HG03442 (cell line): Measurements from ENCODE around the gene C14orf119.

ENCODE experiments used
- ATAC-seq: cut with Tn5 transposase; IDR thresholded peaks from one replicate; pipeline ENCODE4 v1.9.1; 2021; ENCODE audit warnings: mild to moderate bottlenecking, moderate library complexity; ENCODE audit not compliant: unreplicated experiment

The C14orf119 gene

GRCh38 chr14:23095196-23096108, at the start of gene C14orf119:
Gene C14orf119 (plus strand): TSS chr14:23095505. CDS start chr14:23097659, 2,154 bp downstream.
- ATAC-seq, result peak; percentile 92

GRCh38 chr14:23047034-23047634, 48.2 kb upstream of the C14orf119 start:
- no peak for ATAC-seq

- ATAC-seq, result no peak
These were observed 47.3 kb upstream of the C14orf119 start for GRCh38 chr14:23047751-23048693.

- no peak for ATAC-seq
These were observed 46.3 kb upstream of the C14orf119 start for GRCh38 chr14:23049011-23049410.

GRCh38 chr14:23051141-23052057, 43.9 kb upstream of the C14orf119 start:
- no peak for ATAC-seq

GRCh38 chr14:23052182-23052623, 43.1 kb upstream of the C14orf119 start:
- ATAC-seq, result no peak

GRCh38 chr14:23052671-23053070, 42.6 kb upstream of the C14orf119 start:
- ATAC-seq, result no peak

GRCh38 chr14:23053426-23053825, 41.9 kb upstream of the C14orf119 start:
- ATAC-seq, result no peak

- ATAC-seq, result no peak
These were observed 41.1 kb upstream of the C14orf119 start for GRCh38 chr14:23054000-23054811.

GRCh38 chr14:23055147-23055550, 40.2 kb upstream of the C14orf119 start:
- ATAC-seq, result no peak

- no peak for ATAC-seq
These were observed 39.6 kb upstream of the C14orf119 start for GRCh38 chr14:23055621-23056144.

GRCh38 chr14:23056145-23056955, 39.0 kb upstream of the C14orf119 start:
- peak; percentile 57 for ATAC-seq

GRCh38 chr14:23056956-23057756, 38.1 kb upstream of the C14orf119 start, which contains the start of gene CDH24:
Gene CDH24 (minus strand): TSS chr14:23057520. CDS start chr14:23055733, 1,787 bp downstream.
- peak; percentile 43 for ATAC-seq

GRCh38 chr14:23057757-23058653, 37.3 kb upstream of the C14orf119 start:
- peak; percentile 56 for ATAC-seq

- ATAC-seq, result no peak
These were observed 36.4 kb upstream of the C14orf119 start for GRCh38 chr14:23058654-23059504.
